ENCODE results near the gene PDCD1. TPM values are rescaled to one million over a fixed set of nuclear protein-coding genes. Genes with fewer than 3 reads are reported as not detected.
"Not testable (repeated sequence)": the region's sequence is repeated elsewhere in the genome, so short reads cannot be mapped to it uniquely, and the experiment has no call there.

The PDCD1 gene
- total and polyA plus RNA-seq, 7 donors: 0.14 to 3.2 (median 0.67) TPM; not detected in 3

- no peak overlapping the region for H3K27ac ChIP-seq
- H3K4me3 ChIP-seq: peak overlapping the region in 2 of 4 donors; percentile 48
- 69 to 70% methylated on average over 32 of the region's 32 CpGs for WGBS, 2 donors
- H3K4me1 ChIP-seq: peaks cover 3 to 22% (median 17%) of the 10 kb centered on the region in 4 donors
- TF ChIP-seq EP300 (IDR thresholded peaks at IDR 0.05) (no peak), CTCF (IDR thresholded peaks at IDR 0.05) (no peak), POLR2A (IDR thresholded peaks at IDR 0.05) (no peak)
- intact Hi-C loops (cut with DNase I): no loop called here
- H3K27me3 ChIP-seq: peaks cover 15 to 46% (median 25%) of the 10 kb centered on the region in 3 donors
- H3K9me3 ChIP-seq: no peaks in the 10 kb centered on the region
- peak; percentile 58 for DNase-seq
- no peaks in the 10 kb centered on the region for H3K36me3 ChIP-seq
These were observed 56.0 kb downstream of the PDCD1 start for GRCh38 chr2:241802421-241803318.

- Histone ChIP-seq H3K27ac (no peak overlapping the region), H3K36me3 (no peaks in the 10 kb centered on the region), H3K9me3 (no peaks in the 10 kb centered on the region), H3K4me1 (peaks cover 3 to 22% (median 17%) of the 10 kb centered on the region in 4 donors), H3K4me3 (no peak overlapping the region), H3K27me3 (peaks cover 15 to 49% (median 25%) of the 10 kb centered on the region in 3 donors)
- peak; percentile 56 for DNase-seq
- TF ChIP-seq CTCF (IDR thresholded peaks at IDR 0.05): no peak
- TF ChIP-seq POLR2AphosphoS5 (IDR thresholded peaks at IDR 0.05): no peak
- no peak for TF ChIP-seq EP300 (IDR thresholded peaks at IDR 0.05)
- TF ChIP-seq POLR2A (IDR thresholded peaks at IDR 0.05): no peak
- intact Hi-C loops (cut with DNase I): no loop called here
- WGBS, 2 donors: 85 to 87% methylated on average over 44 of the region's 44 CpGs
These were observed 56.9 kb downstream of the PDCD1 start for GRCh38 chr2:241801611-241802420.

- H3K9me3 ChIP-seq; H3K27ac ChIP-seq; H3K36me3 ChIP-seq; intact Hi-C loops (cut with DNase I); DNase-seq; H3K4me3 ChIP-seq: not testable (repeated sequence)
- 80 to 86% methylated on average over 35 of the region's 35 CpGs for WGBS, 2 donors
- Histone ChIP-seq H3K27me3 (peaks cover 15 to 55% (median 25%) of the 10 kb centered on the region in 3 donors), H3K4me1 (peaks cover 3 to 22% (median 17%) of the 10 kb centered on the region in 4 donors)
These were observed 58.3 kb downstream of the PDCD1 start for GRCh38 chr2:241800198-241800903.

Other genes with a start within 250 kb of the PDCD1 start
- 10 to 100 TPM; 28.9 to 44.7 (median 38.4) TPM for gene THAP4, start 221.7 kb downstream of the PDCD1 start, total RNA-seq
- 100 to 1,000 TPM in 2 of 3 donors, 10 to 100 TPM in 1; 69.3 to 112 (median 109) TPM for gene THAP4, start 221.7 kb downstream of the PDCD1 start, polyA plus RNA-seq
- 10 to 100 TPM; 35.2 to 69.8 (median 45.2) TPM for gene ATG4B, start 221.2 kb downstream of the PDCD1 start, total RNA-seq
- 10 to 100 TPM; 27.6 to 70.7 (median 29.4) TPM for gene ATG4B, start 221.2 kb downstream of the PDCD1 start, polyA plus RNA-seq
- 10 to 100 TPM in 2 of 4 donors, 1 to 10 TPM in 2; 7.4 to 13.8 (median 10.8) TPM for gene DTYMK, start 172.1 kb downstream of the PDCD1 start, total RNA-seq
- gene DTYMK, start 172.1 kb downstream of the PDCD1 start, polyA plus RNA-seq: 10 to 100 TPM; 18.6 to 53.0 (median 23.8) TPM
- gene ING5, start 156.9 kb downstream of the PDCD1 start, total RNA-seq: 10 to 100 TPM; 21.1 to 49.8 (median 29.9) TPM
- 10 to 100 TPM in 2 of 3 donors, 1 to 10 TPM in 1; 9.6 to 31.8 (median 20.1) TPM for gene ING5, start 156.9 kb downstream of the PDCD1 start, polyA plus RNA-seq
- 10 to 100 TPM; 10.7 to 26.9 (median 13.3) TPM for gene D2HGDH, start 124.3 kb downstream of the PDCD1 start, total RNA-seq
- 10 to 100 TPM in 1 of 3 donors, 1 to 10 TPM in 2; 6.0 to 36.9 (median 8.6) TPM for gene D2HGDH, start 124.3 kb downstream of the PDCD1 start, polyA plus RNA-seq
- under 1 TPM in 2 of 4 donors, not detected in 2; 0.33 to 0.68 TPM for gene GAL3ST2, start 82.1 kb downstream of the PDCD1 start, total RNA-seq
- gene GAL3ST2, start 82.1 kb downstream of the PDCD1 start, polyA plus RNA-seq: 10 to 100 TPM in 1 of 3 donors, 1 to 10 TPM in 2; 3.0 to 13.6 (median 4.2) TPM
- gene NEU4, start 49.7 kb downstream of the PDCD1 start, total RNA-seq: 1 to 10 TPM in 1 of 4 donors, under 1 TPM in 2, not detected in 1; 0.36 to 3.6 (median 0.49) TPM
- gene NEU4, start 49.7 kb downstream of the PDCD1 start, polyA plus RNA-seq: 10 to 100 TPM; 16.3 to 66.1 (median 39.1) TPM
- under 1 TPM in 1 of 4 donors, not detected in 3; 0.16 TPM for gene RTP5, start 10.8 kb upstream of the PDCD1 start, total RNA-seq
- under 1 TPM in 1 of 3 donors, not detected in 2; 0.19 TPM for gene RTP5, start 10.8 kb upstream of the PDCD1 start, polyA plus RNA-seq

Measured in sigmoid colon (tissue), 7 donors.